Testis (tissue), 2 donors: ENCODE measurements around the gene S1PR1.

Source experiments
- POLR2A ChIP-seq: fragments of 450-650 bp; IDR thresholded peaks from one replicate; pipeline ENCODE4 v1.6.1; 2017; ENCODE audit warnings: antibody characterized with exemption, mild to moderate bottlenecking, moderate library complexity
- TF ChIP-seq, protein P1 (sequence below), 3 experiments: fragments of 450-650 bp in 2 of 3; fragments of 200-600 bp in 1 of 3; sonication (generic) in 1 of 3; IDR thresholded peaks; one replicate each; pipeline ENCODE4 v1.5.1; 2016 to 2019; ENCODE audit warnings: antibody characterized with exemption in 3 of 3, mild to moderate bottlenecking in 2 of 3, moderate library complexity in 1 of 3

DNA sequence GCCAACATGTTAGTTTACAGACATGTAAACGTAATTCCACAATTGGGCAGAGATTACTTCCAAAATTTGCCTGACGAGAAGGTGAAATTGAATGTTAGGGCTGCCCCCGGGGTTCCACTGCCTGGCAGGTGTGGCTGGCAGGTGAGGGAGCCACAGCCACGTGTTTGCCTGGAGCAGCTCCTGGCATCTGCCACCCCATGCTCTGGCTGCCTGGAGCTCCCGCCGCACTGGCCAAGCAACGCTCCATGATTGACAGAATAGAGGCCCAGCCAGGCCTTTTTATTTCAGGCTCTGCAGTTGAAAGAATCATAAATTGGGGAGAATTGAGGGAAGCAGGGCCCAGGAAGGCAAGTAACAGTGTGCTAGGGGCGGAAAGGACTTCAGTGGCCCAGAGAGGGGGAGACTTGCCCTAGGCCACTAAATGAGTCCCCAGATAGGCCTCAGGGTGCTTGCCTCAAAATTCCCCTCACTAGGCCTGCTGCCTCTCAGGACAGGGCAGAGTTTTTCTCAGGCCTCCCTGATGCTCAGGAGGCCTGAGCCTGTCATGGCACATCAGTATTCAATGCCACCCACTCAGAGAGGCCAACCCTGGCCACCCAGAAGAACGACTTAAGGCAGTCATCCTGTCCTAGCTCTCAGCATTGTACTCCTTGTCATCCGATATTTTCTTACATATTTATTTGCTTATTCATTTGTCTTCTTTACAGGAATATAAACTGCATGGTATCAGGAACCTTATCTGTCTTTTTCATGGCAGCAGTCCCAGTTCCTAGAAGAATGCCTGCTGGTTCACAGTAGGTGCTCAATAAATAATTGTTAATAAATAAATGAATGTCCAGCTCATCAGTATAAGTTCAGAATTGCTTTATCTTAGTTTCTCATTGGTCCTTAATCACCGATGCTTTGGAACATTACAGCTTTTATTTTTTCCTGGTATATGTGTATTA, 16.6 kb upstream of the S1PR1 start:
- TF ChIP-seq, protein P1, sequence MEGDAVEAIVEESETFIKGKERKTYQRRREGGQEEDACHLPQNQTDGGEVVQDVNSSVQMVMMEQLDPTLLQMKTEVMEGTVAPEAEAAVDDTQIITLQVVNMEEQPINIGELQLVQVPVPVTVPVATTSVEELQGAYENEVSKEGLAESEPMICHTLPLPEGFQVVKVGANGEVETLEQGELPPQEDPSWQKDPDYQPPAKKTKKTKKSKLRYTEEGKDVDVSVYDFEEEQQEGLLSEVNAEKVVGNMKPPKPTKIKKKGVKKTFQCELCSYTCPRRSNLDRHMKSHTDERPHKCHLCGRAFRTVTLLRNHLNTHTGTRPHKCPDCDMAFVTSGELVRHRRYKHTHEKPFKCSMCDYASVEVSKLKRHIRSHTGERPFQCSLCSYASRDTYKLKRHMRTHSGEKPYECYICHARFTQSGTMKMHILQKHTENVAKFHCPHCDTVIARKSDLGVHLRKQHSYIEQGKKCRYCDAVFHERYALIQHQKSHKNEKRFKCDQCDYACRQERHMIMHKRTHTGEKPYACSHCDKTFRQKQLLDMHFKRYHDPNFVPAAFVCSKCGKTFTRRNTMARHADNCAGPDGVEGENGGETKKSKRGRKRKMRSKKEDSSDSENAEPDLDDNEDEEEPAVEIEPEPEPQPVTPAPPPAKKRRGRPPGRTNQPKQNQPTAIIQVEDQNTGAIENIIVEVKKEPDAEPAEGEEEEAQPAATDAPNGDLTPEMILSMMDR (IDR thresholded peaks at IDR 0.05), result no peak
- no peak for TF ChIP-seq POLR2A
